Fibroblast of villous mesenchyme (primary cell): ENCODE data around the gene MYL9. TPM values are rescaled to one million over a fixed set of nuclear protein-coding genes. Genes with fewer than 3 reads are reported as not detected.
A peak's percentile ranks its signal among the peaks of the same experiment; 100 is the strongest.

ENCODE experiments used
- DNase-seq: peaks from one replicate; pipeline ENCODE4 v3.0.0-alpha.2; 2010; ENCODE audit warnings: low read depth
- H3K4me3 ChIP-seq: 2 replicates; pipeline ENCODE4 v1.5.1; 2011; ENCODE audit warnings: low read depth, mild to moderate bottlenecking, low read length
- CTCF ChIP-seq: IDR thresholded peaks from 2 replicates; pipeline ENCODE4 v1.5.1; 2012; ENCODE audit warnings: low read depth, mild to moderate bottlenecking, low read length; ENCODE audit not compliant: insufficient read depth
- total RNA-seq: library from RNA; depleted of rRNA; stranded (reverse); fragments of >200 nt; gene quantifications from 2 replicates; pipeline ENCODE4 v1.2.3, GENCODE V29; 2012

Gene MYL9
- total RNA-seq, 1 donor, result 184 TPM

DNA sequence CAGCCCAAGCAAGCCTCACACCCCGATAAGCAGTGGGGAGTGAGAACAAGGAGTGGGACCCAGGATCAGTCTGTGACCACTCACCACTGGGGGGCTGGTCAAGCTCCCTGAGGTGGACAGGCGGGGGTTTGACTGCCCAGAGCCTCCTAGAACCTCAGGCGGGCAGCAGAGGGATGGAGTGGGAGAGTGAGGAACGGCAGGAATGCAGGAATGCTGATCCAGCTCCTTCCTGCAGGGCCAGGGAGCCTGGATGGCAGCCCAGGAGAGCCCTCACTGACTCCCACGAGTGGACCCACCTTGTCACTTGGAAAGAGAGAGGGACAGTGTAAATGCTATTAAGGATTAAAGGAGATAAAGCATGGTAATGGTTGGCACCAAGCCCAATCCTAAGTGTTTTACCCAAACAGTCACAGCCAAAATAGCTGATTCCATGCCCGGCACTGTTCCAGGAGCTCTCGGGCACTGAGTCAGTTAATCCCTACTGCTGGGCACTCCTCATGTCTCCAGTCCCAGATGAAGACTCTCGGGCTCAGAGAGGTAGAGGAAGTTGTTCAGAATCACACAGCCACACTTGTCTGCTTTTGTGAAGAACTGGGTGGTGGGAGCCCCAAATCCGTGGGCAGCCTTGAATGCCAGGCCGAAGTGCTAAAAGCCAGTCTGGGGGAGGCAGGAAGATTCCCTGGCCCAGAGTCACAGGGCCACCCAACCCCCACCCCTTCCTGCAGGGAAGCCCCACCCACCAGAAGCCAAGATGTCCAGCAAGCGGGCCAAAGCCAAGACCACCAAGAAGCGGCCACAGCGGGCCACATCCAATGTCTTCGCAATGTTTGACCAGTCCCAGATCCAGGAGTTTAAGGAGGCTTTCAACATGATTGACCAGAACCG is 3.1 kb downstream of the MYL9 start:
- TF ChIP-seq CTCF, result no peak
- DNase-seq, result peak; percentile 33
- H3K4me3 ChIP-seq, result peak overlapping the region; percentile 87

DNA sequence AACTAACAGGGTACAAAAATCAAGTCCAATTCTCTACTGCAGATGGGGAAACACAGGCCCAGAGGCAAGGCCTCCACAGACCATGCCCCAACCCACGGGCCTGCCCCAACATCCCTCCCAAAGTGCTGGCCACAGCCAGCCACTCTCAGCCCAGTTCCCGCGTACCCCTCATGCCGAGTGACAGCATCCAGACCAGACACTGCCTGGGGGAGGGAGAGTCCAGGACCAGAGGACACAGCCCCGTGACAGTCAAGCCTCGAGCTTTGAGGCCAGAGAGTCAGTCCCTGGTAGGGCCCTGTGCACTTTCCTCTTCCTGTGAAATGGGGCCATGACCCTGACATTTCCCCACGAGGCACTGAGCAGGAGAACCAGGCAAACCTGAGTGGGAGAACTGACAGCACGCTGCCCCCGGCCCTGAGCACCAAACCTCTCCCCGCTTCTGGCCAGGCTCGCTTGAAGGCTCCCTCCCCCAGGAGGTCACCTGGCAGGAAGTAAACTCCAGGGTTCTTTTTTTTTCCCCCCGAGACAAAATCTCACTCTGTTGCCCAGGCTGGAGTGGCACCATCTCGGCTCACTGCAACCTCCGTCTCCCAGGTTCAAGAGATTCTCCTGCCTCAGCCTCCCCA is 4.9 kb downstream of the MYL9 start:
- no peak overlapping the region for H3K4me3 ChIP-seq
- TF ChIP-seq CTCF, result no peak
- DNase-seq, result no peak

DNA sequence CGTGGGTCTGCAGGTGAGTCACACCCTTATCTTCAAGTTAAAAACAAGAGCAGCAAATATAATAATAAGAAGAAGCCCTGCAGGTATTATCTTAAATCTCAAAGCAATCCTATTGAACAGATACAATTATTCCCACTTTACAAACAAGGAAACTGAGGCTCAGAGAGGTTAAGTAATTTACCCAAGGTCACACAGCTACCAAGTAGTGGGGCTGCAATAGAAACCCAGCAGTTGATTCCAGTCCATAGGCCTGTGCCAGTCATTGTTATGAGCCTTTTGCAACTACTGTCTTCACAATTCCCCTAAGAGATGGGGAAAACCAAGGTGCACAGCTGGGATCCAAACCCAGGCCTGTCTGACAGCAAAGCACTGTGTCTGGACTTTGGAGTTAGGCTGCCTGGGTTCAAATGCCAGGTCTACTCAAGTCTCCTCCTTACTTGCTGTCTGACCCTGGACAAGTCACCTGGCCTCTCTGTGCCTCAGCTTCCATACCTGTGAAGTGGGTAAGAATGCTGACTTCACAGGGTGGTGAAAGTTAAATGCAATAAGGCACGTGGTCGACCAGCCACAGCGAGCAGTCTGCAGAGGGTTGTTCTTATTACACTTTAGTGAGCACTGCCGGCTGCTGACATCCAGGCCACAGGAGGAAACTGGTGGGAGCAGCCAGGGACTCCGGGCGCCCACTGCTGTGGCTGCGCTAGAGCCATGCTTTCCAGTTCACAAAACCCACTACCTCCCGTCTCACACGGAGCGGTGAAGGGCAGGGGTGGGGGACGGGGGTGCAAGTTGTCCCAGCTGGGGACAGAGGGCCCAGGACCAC is 6.1 kb downstream of the MYL9 start:
- no peak for TF ChIP-seq CTCF
- DNase-seq, result no peak
- no peak overlapping the region for H3K4me3 ChIP-seq

GRCh38 chr20:36548006-36548315 is 6.6 kb downstream of the MYL9 start:
- no peak for DNase-seq
- peak; percentile 32 for TF ChIP-seq CTCF
- H3K4me3 ChIP-seq, result no peak overlapping the region

DNA sequence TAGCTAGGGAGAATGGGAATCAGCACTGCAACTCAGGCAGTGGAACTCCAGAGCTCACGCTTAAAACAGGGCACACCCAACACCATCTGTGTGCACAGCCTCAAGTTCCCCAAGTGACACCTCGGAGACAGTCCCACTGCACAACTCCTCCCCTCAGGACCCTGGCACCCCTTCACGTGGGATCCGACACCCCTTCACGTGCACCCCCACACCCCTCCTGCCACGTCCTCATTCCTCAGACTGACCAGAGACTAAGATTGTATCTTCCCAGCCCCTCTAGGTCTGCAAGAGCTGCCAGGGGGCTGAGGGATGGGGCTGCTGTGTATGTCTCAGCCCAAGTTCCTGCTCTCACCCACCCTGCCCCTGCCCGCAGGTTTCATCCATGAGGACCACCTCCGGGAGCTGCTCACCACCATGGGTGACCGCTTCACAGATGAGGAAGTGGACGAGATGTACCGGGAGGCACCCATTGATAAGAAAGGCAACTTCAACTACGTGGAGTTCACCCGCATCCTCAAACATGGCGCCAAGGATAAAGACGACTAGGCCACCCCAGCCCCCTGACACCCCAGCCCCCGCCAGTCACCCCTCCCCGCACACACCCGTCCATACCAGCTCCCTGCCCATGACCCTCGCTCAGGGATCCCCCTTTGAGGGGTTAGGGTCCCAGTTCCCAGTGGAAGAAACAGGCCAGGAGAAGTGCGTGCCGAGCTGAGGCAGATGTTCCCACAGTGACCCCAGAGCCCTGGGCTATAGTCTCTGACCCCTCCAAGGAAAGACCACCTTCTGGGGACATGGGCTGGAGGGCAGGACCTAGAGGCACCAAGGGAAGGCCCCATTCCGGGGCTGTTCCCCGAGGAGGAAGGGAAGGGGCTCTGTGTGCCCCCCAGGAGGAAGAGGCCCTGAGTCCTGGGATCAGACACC is 7.6 kb downstream of the MYL9 start:
- H3K4me3 ChIP-seq, result no peak overlapping the region
- no peak for DNase-seq
- no peak for TF ChIP-seq CTCF

- H3K4me3 ChIP-seq, result no peak overlapping the region
- no peak for TF ChIP-seq CTCF
- no peak for DNase-seq
Observed at GRCh38 chr20:36549628-36549941, 8.3 kb downstream of the MYL9 start.
